ENCODE results near the gene RIT2. TPM values are rescaled to one million over a fixed set of nuclear protein-coding genes. Genes with fewer than 3 reads are reported as not detected.

RIT2 gene
- total and polyA plus RNA-seq, 2 of the 4 experiments (the other 2 are of a cell fraction), result not detected

- ATAC-seq (ENCODE audit: low read depth), result no peak
- Histone ChIP-seq H2BK120ac (ENCODE audit: low read depth, low read length) (no peak overlapping the region), H3K14ac (replicated peaks; ENCODE audit: low read depth, low read length) (no peak overlapping the region), H3K27ac (ENCODE audit: insufficient read depth, low read length) (no peak overlapping the region), H4K20me1 (ENCODE audit: insufficient read depth, low read length) (no peaks in the 10 kb centered on the region), H3K79me1 (ENCODE audit: low read depth in 1 of 2, low read length in 2 of 2) (no peaks in the 10 kb centered on the region), H3K4me1 (ENCODE audit: control insufficient read depth, insufficient read depth, low read length) (no peaks in the 10 kb centered on the region), H2AFZ (replicated peaks; ENCODE audit: low read length, poor library complexity) (no peak overlapping the region), H3K23ac (ENCODE audit: low read depth, low read length) (no peak overlapping the region), H2AK9ac (replicated peaks; ENCODE audit: low read depth, low read length, poor library complexity) (no peak overlapping the region), H3K4ac (ENCODE audit: low read depth, low read length) (no peak overlapping the region), H4K5ac (ENCODE audit: low read depth, low read length) (no peak overlapping the region), H3K56ac (ENCODE audit: extremely low read depth, insufficient read depth, low read length) (no peak overlapping the region), H4K91ac (ENCODE audit: insufficient read depth, low read depth, low read length) (no peak overlapping the region), H3K4me3 (ENCODE audit: insufficient read depth, low read depth, low read length) (no peak overlapping the region), H2BK15ac (ENCODE audit: low read depth, low read length) (no peak overlapping the region), H2BK5ac (ENCODE audit: low read depth, low read length, poor library complexity, severe bottlenecking) (no peak overlapping the region), H3K18ac (ENCODE audit: low read depth, low read length) (no peak overlapping the region), H3K9ac (ENCODE audit: low read depth, low read length) (no peak overlapping the region), H2AK5ac (ENCODE audit: low read depth, low read length) (no peak overlapping the region), H4K8ac (ENCODE audit: low read depth in 2 of 2, low read length in 2 of 2) (no peak overlapping the region), H2BK20ac (ENCODE audit: low read depth, low read length) (no peak overlapping the region), H3K4me2 (ENCODE audit: low read depth, low read length) (no peak overlapping the region), H3K36me3 (ENCODE audit: control insufficient read depth, insufficient read depth, low read length) (no peaks in the 10 kb centered on the region), H3K9me3 (ENCODE audit: control insufficient read depth, insufficient read depth, low read length) (peaks cover 4% of the 10 kb centered on the region; the same call in 1 of the 2 replicates), H3K9me1 (ENCODE audit: insufficient read depth, low read length) (no peaks in the 10 kb centered on the region), H3K27me3 (ENCODE audit: control insufficient read depth, insufficient read depth, low read length) (no peaks in the 10 kb centered on the region)
- POLR2A ChIA-PET (ENCODE audit: unreplicated experiment), result no interaction called here
- dilution Hi-C loops (cut with HindIII; ENCODE audit: low sequenced_read_pairs, unreplicated experiment), result no loop called here
- WGBS, 2 experiments (ENCODE audit: extremely low coverage in 2 of 2, insufficient read length in 1 of 2), result no CpG with 5 or more reads among the region's 1 CpG
- in situ Hi-C loops (cut with MboI; ENCODE audit: low sequenced_read_pairs), result no loop called here
- TF ChIP-seq POLR2A (IDR thresholded peaks at IDR 0.05; ENCODE audit: low read depth, low read length) (no peak), CEBPB (IDR thresholded peaks at IDR 0.05; ENCODE audit: low read depth, low read length) (no peak), BHLHE40 (IDR thresholded peaks at IDR 0.05; ENCODE audit: low read depth, low read length) (no peak), MXI1 (IDR thresholded peaks at IDR 0.05; ENCODE audit: borderline replicate concordance, low read depth, low read length) (no peak), FOS (IDR thresholded peaks at IDR 0.05; ENCODE audit: low read depth, low read length) (no peak), RFX5 (IDR thresholded peaks at IDR 0.05; ENCODE audit: low read depth, low read length) (no peak), RAD21 (IDR thresholded peaks at IDR 0.05; ENCODE audit: low read length) (no peak), SMC3 (IDR thresholded peaks at IDR 0.05; ENCODE audit: low read depth, low read length) (no peak), CTCF (conservative IDR thresholded peaks at IDR 0.05; ENCODE audit: low read depth, low read length) (no peak), USF2 (IDR thresholded peaks at IDR 0.05; ENCODE audit: low read depth, low read length) (no peak), RCOR1 (IDR thresholded peaks at IDR 0.05; ENCODE audit: insufficient replicate concordance, low read length) (no peak), ELK1 (IDR thresholded peaks at IDR 0.05; ENCODE audit: borderline replicate concordance, low read depth, low read length) (no peak), MAZ (IDR thresholded peaks at IDR 0.05; ENCODE audit: borderline replicate concordance, low read depth, low read length) (no peak), CHD1 (IDR thresholded peaks at IDR 0.05; ENCODE audit: low read depth, low read length) (no peak), MAFK (IDR thresholded peaks at IDR 0.05; ENCODE audit: low read depth, low read length) (no peak), NFE2L2 (IDR thresholded peaks at IDR 0.05; ENCODE audit: low read depth, low read length) (no peak)
- intact Hi-C loops (cut with micrococcal nuclease), result no loop called here
- DNase-seq, result no peak
- BruUV-seq (replicated peaks), result no TSS peak
- CTCF ChIA-PET, result no interaction called here
Observed at GRCh38 chr18:42760290-42760689, 355.2 kb downstream of the RIT2 start.
